ENCODE results near the gene C19orf44. TPM values are rescaled to one million over a fixed set of nuclear protein-coding genes. Genes with fewer than 3 reads are reported as not detected.
"Not testable (repeated sequence)": the region's sequence is repeated elsewhere in the genome, so short reads cannot be mapped to it uniquely, and the experiment has no call there.

The C19orf44 gene
- total RNA-seq, 1 donor from 2014 or later, result 3.3 TPM

DNA sequence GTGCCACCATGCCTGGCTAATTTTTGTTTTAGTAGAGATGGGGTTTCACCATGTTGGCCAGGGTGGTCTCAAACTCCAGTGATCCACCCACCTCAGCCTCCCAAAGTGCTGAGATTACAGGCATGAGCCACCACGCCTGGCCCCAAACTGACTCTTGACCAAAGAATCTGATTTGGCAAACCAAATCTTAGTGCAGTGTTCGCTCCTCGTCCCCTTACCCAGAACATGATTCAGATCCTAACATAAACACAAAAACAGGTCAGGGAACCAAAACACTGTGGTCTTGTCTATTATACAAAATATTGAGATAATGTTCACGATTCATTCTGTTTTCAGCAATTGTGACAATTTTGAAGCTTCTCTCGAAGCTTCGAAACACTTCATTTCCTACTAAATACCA is 55.7 kb downstream of the C19orf44 start:
- DNase-seq (ENCODE audit: missing footprints), result peak; percentile 22
- ATAC-seq; intact Hi-C loops (cut with DNase I): not testable (repeated sequence)

DNA sequence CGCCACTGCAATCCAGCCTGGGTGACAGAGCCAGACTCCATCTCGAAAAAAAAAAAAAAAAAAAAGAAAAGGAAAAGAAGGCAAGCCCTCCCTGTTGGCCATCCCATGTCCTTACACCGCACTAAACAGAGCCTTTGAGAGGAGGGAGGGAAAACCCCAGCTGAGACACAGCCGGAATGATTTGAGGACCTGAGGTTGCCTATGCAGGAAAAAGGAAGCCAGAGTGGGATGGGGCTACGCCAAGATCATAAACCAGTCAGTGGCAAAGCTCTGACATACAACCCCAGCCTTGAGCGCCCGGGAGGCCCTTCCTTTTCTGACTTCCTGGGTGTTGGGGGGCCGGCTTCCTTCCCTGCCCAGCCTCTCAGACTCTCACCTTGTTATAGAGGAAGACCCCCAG is 58.6 kb downstream of the C19orf44 start:
- peak; percentile 37 for DNase-seq (ENCODE audit: missing footprints)
- ATAC-seq, result no peak
- intact Hi-C loops (cut with DNase I), result no loop called here

- ATAC-seq (no peak), DNase-seq (ENCODE audit: missing footprints) (peak; percentile 25)
- intact Hi-C loops (cut with DNase I), result no loop called here
These were observed 63.6 kb downstream of the C19orf44 start for GRCh38 chr19:16559780-16560276.

- intact Hi-C loops (cut with DNase I), result no loop called here
- DNase-seq (ENCODE audit: missing footprints) (no peak), ATAC-seq (no peak)
These were observed 65.2 kb downstream of the C19orf44 start for GRCh38 chr19:16561382-16561781.

DNA sequence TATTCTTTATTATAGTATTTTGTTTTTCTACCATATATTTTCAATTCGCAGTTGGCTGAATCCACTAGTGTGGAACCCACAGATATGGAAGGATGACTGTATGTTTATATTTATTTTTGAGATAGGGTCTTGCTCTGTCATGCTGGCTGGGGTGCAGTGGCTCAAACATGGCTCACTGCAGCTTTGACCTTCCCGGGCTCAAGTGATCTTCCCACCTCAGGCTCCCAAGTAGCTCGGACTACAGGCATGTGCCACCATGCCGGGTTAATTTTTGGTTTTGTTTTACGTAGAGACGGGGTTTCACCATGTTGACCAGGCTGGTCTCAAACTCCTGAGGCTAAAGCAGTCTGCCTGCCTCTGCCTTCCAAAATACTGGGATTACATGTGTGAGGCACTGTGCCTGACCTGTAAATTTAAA is 66.4 kb downstream of the C19orf44 start:
- ATAC-seq (no peak), DNase-seq (ENCODE audit: missing footprints) (no peak)
- intact Hi-C loops (cut with DNase I), result no loop called here

DNA sequence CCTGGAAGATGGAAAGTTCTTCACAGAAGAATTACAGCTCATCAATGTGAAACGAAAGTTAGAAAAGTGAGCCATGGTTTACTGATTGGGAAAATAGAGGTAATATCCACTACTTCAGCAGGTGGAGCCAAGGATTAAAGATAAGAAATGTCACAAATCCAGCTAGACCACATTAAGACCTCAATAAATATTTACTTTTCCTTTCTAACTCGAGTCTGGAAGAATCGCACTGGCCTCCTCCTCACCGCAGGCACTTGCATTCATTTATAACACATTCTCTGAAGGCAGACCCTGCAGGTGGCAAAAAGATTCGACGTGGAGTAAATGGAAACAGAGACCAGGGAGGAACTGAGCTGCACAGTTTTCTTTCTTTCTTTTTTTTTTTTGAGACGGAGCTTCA is 68.6 kb downstream of the C19orf44 start:
- DNase-seq (ENCODE audit: missing footprints) (no peak), ATAC-seq (no peak)
- intact Hi-C loops (cut with DNase I), result no loop called here

GRCh38 chr19:16566161-16566560 is 70.0 kb downstream of the C19orf44 start:
- intact Hi-C loops (cut with DNase I), result no loop called here
- ATAC-seq (no peak), DNase-seq (ENCODE audit: missing footprints) (peak; percentile 68)

GRCh38 chr19:16566702-16567101 is 70.5 kb downstream of the C19orf44 start:
- ATAC-seq, result no peak
- intact Hi-C loops (cut with DNase I), result no loop called here
- no peak for DNase-seq (ENCODE audit: missing footprints)

- intact Hi-C loops (cut with DNase I), result no loop called here
- no peak for ATAC-seq
These were observed 73.6 kb downstream of the C19orf44 start for GRCh38 chr19:16569609-16570320.

More at GRCh38 chr19:16569609-16570320, 73.6 kb downstream of the C19orf44 start:
- no peak for DNase-seq (ENCODE audit: missing footprints)

Other genes starting within 250 kb of the C19orf44 start
- gene KLF2, start 171.6 kb upstream of the C19orf44 start, total RNA-seq, result 73.1 TPM
- 64.7 TPM for gene EPS15L1, start 24.4 kb upstream of the C19orf44 start, total RNA-seq
- gene CALR3, start 227 bp upstream of the C19orf44 start, total RNA-seq, result not detected
- 17.3 TPM for gene CHERP, start 46.0 kb downstream of the C19orf44 start, total RNA-seq
- gene SLC35E1, start 76.0 kb downstream of the C19orf44 start, total RNA-seq, result 23.5 TPM
- gene MED26, start 131.8 kb downstream of the C19orf44 start, total RNA-seq, result 6.1 TPM
- gene SMIM7, start 163.8 kb downstream of the C19orf44 start, total RNA-seq, result 30.8 TPM
- 42.7 TPM for gene TMEM38A, start 164.7 kb downstream of the C19orf44 start, total RNA-seq
- gene NWD1, start 223.5 kb downstream of the C19orf44 start, total RNA-seq, result not detected

Data from Right ventricle myocardium inferior (tissue), 1 donor.